Mesendoderm (in vitro differentiated cells): ENCODE results near the gene TM9SF4.
"Not testable (repeated sequence)": the region's sequence is repeated elsewhere in the genome, so short reads cannot be mapped to it uniquely, and the experiment has no call there.

Source experiments
- DNase-seq: peaks from one replicate; pipeline ENCODE4 v3.0.0; 2013
- H2AK5ac ChIP-seq: 2 replicates; pipeline ENCODE4 v1.6.1; 2013; ENCODE audit warnings: low read length, inconsistent platforms
- H2BK120ac ChIP-seq: 2 replicates; pipeline ENCODE4 v1.6.1; 2013; ENCODE audit warnings: low read depth, mild to moderate bottlenecking, low read length, moderate library complexity, mixed read lengths
- H2BK15ac ChIP-seq: replicated peaks from 2 replicates; pipeline ENCODE4 v1.6.1; 2013; ENCODE audit warnings: low read depth, mild to moderate bottlenecking, moderate library complexity
- H2BK5ac ChIP-seq: 2 replicates; pipeline ENCODE4 v1.6.1; 2013; ENCODE audit warnings: low read length, inconsistent platforms
- H3K18ac ChIP-seq: 2 replicates; pipeline ENCODE4 v1.6.1; 2013; ENCODE audit warnings: mild to moderate bottlenecking, low read length, mixed read lengths
- H3K23ac ChIP-seq: one replicate; pipeline ENCODE4 v1.6.1; 2013; ENCODE audit warnings: low read length
- H3K27ac ChIP-seq: 2 replicates; pipeline ENCODE4 v1.5.1; 2013; ENCODE audit warnings: low read depth, mild to moderate bottlenecking, inconsistent platforms, low read length, moderate library complexity
- H3K27me3 ChIP-seq: 2 replicates; pipeline ENCODE4 v1.6.1; 2013; ENCODE audit warnings: low read length, control low read depth, mild to moderate bottlenecking, inconsistent platforms; ENCODE audit not compliant: insufficient read depth, poor library complexity
- H3K36me3 ChIP-seq: 2 replicates; pipeline ENCODE4 v1.6.1; 2013; ENCODE audit warnings: low read length, inconsistent platforms; ENCODE audit not compliant: control insufficient read depth, insufficient read depth
- H3K4ac ChIP-seq: one replicate; pipeline ENCODE4 v1.6.1; 2013; ENCODE audit warnings: low read depth, mild to moderate bottlenecking, low read length, moderate library complexity
- H3K4me1 ChIP-seq: 2 replicates; pipeline ENCODE4 v1.6.1; 2013; ENCODE audit warnings: low read depth, low read length, inconsistent platforms; ENCODE audit not compliant: control insufficient read depth
- H3K4me2 ChIP-seq: 2 replicates; pipeline ENCODE4 v1.6.1; 2013; ENCODE audit warnings: low read length
- H3K4me3 ChIP-seq: 2 replicates; pipeline ENCODE4 v1.5.1; 2013; ENCODE audit warnings: mild to moderate bottlenecking, low read length
- H3K56ac ChIP-seq: one replicate; pipeline ENCODE4 v1.6.1; 2013; ENCODE audit warnings: low read length
- H3K79me1 ChIP-seq: 2 replicates; pipeline ENCODE4 v1.6.1; 2013; ENCODE audit warnings: low read length, inconsistent platforms
- H3K79me2 ChIP-seq: 2 replicates; pipeline ENCODE4 v1.6.1; 2013; ENCODE audit warnings: mild to moderate bottlenecking, low read length; ENCODE audit not compliant: control insufficient read depth, insufficient read depth
- H3K9ac ChIP-seq: 2 replicates; pipeline ENCODE4 v1.6.1; 2013; ENCODE audit warnings: low read length, inconsistent platforms
- H4K5ac ChIP-seq: one replicate; pipeline ENCODE4 v1.6.1; 2013; ENCODE audit warnings: low read length
- H4K8ac ChIP-seq: one replicate; pipeline ENCODE4 v1.6.1; 2013; ENCODE audit warnings: low read depth, mild to moderate bottlenecking, control low read depth, low read length, moderate library complexity
- WGBS: extraction: QIAGEN DNeasy Blood & Tissue Kit; methylation state at CpG from one replicate; pipeline ENCODE4 v1.1.7; 2013; ENCODE audit warnings: low lambda C conversion rate, missing lambda C conversion rate; ENCODE audit not compliant: insufficient coverage; ENCODE audit errors: extremely low coverage; 5-methylcytosine and 5-hydroxymethylcytosine counted together

The TM9SF4 gene

DNA sequence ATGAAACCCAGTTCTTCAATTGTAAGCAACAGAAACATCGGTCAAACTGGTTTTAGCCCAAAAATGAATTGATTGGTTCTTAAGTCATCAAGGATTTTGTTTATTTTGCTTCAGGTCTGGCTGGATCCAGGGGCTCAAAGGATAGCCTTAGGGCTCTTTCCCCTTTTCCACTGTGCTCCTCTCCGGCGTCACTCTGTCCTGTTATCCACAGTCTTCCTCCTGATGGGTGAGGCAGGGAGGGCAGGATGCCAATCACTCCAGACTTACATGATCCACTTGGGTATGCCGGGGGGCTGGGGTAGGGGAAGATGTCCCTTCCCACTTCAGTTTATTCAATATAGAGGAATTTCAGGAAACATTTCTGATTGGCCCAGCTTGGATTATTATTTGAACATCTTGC is 58.0 kb downstream of the TM9SF4 start:
- Histone ChIP-seq H2BK5ac (no peak overlapping the region), H3K4me3 (no peak overlapping the region), H3K18ac (no peak overlapping the region), H3K23ac (no peak overlapping the region), H3K9ac (no peak overlapping the region), H2BK15ac (no peak overlapping the region), H3K4me1 (peaks cover 3% of the 10 kb centered on the region), H3K27me3 (no peaks in the 10 kb centered on the region), H3K36me3 (peaks cover 6% of the 10 kb centered on the region), H3K4me2 (no peak overlapping the region), H4K5ac (no peak overlapping the region), H3K79me2 (no peaks in the 10 kb centered on the region), H3K79me1 (no peaks in the 10 kb centered on the region), H4K8ac (no peak overlapping the region), H3K27ac (no peak overlapping the region), H3K56ac (no peak overlapping the region), H3K4ac (no peak overlapping the region), H2AK5ac (no peak overlapping the region), H2BK120ac (no peak overlapping the region)
- DNase-seq = no peak
- WGBS = no CpG with 5 or more reads among the region's 4 CpGs

DNA sequence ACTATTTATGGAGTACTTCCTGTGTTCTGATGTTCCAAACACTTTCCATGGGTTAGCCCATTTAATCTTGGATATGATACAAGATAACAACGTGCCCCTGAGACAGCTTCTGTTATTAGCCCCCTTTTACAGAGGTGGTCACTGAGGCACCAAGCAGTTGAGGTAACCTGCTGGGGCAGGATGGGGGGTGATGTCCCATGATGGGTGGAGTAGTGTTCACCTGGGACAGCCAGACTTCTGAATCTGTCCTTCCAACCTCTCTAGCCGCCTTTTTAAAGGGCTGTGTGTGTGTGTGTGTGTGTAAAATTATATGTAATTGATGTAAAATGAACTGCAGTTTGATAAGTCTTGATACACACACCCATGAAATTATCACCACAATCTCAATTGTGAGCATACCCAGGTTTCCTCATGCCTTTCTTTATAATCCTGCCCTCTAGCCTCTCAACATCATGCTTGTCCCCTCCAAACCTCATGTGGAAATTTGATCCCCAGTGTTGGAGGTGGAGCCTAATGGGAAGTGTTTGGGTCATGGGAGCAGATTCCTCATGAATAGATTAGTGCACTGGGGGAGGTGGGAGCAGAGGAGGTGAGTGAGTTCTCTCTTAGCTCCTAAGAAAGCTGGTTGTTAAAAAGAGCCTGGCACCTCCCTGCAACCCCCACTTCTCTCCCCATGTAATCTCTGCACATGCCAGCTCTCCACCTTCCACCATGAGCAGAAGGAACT is 58.8 kb downstream of the TM9SF4 start:
- no peak overlapping the region for H2BK5ac ChIP-seq
- no CpG with 5 or more reads among the region's 2 CpGs for WGBS
- H3K18ac ChIP-seq = no peak overlapping the region
- H3K79me1 ChIP-seq = no peaks in the 10 kb centered on the region
- no peak overlapping the region for H3K27ac ChIP-seq
- no peak overlapping the region for H3K4me3 ChIP-seq
- no peak overlapping the region for H3K9ac ChIP-seq
- DNase-seq = peak; percentile 81
- no peak overlapping the region for H4K8ac ChIP-seq
- H3K4ac ChIP-seq = no peak overlapping the region
- no peaks in the 10 kb centered on the region for H3K79me2 ChIP-seq
- H2AK5ac ChIP-seq = no peak overlapping the region
- peak overlapping the region; percentile 19 for H3K56ac ChIP-seq
- H2BK15ac ChIP-seq = no peak overlapping the region
- H4K5ac ChIP-seq = no peak overlapping the region
- H3K23ac ChIP-seq = no peak overlapping the region
- H3K27me3 ChIP-seq = no peaks in the 10 kb centered on the region
- H3K36me3 ChIP-seq = peaks cover 4% of the 10 kb centered on the region
- no peak overlapping the region for H2BK120ac ChIP-seq
- peaks cover 3% of the 10 kb centered on the region for H3K4me1 ChIP-seq
- H3K4me2 ChIP-seq = no peak overlapping the region

DNA sequence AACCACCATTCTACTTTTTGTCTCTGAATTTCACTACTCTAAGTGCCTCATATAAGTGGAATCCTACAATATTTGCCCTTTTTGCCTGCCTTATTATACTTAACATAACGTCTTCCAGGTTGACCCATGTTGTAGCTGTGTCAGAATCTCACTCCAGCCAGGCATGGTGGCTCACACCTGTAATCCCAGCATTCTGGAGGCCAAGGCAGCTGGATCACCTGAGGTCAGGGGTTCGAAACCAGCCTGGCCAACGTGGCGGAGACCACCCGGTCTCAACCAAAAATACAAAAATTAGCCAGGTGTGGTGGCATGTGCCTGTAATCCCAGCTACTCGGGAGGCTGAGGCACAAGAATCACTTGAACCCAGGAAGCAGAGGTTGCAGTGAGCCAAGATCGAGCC is 68.2 kb downstream of the TM9SF4 start:
- DNase-seq, H3K18ac ChIP-seq, H3K4me2 ChIP-seq, H2AK5ac ChIP-seq, H4K8ac ChIP-seq, H3K9ac ChIP-seq, H2BK5ac ChIP-seq, H3K27me3 ChIP-seq, H3K36me3 ChIP-seq, H3K27ac ChIP-seq, H4K5ac ChIP-seq, H3K79me1 ChIP-seq, H3K79me2 ChIP-seq, H3K23ac ChIP-seq, H3K4me1 ChIP-seq, H3K4ac ChIP-seq, H2BK15ac ChIP-seq, H2BK120ac ChIP-seq, H3K56ac ChIP-seq, H3K4me3 ChIP-seq: not testable (repeated sequence)
- no CpG with 5 or more reads among the region's 7 CpGs for WGBS

DNA sequence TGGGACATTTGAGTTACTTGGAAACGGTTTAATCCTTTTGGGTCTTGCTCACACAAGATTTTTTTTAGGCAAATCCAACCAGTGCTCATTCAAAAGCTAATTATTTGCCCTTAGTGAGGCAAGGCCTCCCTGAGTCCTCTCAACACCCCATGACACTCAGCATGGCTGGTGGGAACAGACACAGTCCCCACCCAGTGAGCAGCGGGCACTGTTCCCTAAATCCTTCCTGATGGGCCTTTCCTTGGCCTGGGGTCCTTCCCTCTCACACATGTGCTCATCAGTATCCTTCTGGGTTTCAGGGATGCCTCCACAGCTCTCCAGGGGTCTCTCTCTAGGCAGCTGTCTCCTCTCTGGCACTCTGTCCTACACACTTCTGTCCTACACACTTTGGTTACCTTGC is 70.0 kb downstream of the TM9SF4 start:
- Histone ChIP-seq H2AK5ac (no peak overlapping the region), H3K4me1 (no peaks in the 10 kb centered on the region), H3K18ac (no peak overlapping the region), H3K4me3 (no peak overlapping the region), H3K4me2 (no peak overlapping the region), H2BK120ac (no peak overlapping the region), H3K27ac (no peak overlapping the region), H3K23ac (no peak overlapping the region), H4K5ac (no peak overlapping the region), H3K36me3 (no peaks in the 10 kb centered on the region), H3K56ac (no peak overlapping the region), H3K27me3 (no peaks in the 10 kb centered on the region), H4K8ac (no peak overlapping the region), H3K9ac (no peak overlapping the region), H3K79me2 (no peaks in the 10 kb centered on the region), H2BK15ac (no peak overlapping the region), H3K79me1 (no peaks in the 10 kb centered on the region), H2BK5ac (no peak overlapping the region), H3K4ac (no peak overlapping the region)
- WGBS = no CpG with 5 or more reads among the region's 2 CpGs
- no peak for DNase-seq

DNA sequence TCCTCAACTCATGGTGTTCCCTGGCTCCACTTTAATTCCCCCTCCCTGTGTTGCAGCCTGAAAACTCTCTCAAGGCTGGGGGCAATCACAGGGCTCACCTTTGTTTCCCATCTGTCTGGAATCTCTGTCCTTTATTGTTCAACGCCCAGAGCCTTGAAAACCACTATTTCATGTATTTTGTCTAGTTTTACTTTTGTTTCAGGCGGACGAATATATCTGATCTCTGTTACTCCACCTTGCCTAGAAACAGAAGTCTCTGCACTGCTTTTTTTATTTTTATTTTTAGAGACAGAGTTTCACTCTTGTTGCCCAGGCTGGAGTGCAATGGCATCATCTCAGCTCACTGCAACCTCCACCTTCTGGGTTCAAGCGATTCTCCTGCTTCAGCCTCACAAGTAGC is 70.4 kb downstream of the TM9SF4 start:
- no peak overlapping the region for H3K4ac ChIP-seq
- no peak overlapping the region for H4K8ac ChIP-seq
- no peak overlapping the region for H3K27ac ChIP-seq
- no peak overlapping the region for H4K5ac ChIP-seq
- H2AK5ac ChIP-seq = no peak overlapping the region
- no peaks in the 10 kb centered on the region for H3K79me2 ChIP-seq
- H2BK120ac ChIP-seq = no peak overlapping the region
- H3K4me2 ChIP-seq = no peak overlapping the region
- no peak overlapping the region for H3K18ac ChIP-seq
- no CpG with 5 or more reads among the region's 4 CpGs for WGBS
- no peaks in the 10 kb centered on the region for H3K4me1 ChIP-seq
- no peak overlapping the region for H3K9ac ChIP-seq
- H3K4me3 ChIP-seq = no peak overlapping the region
- H3K79me1 ChIP-seq = no peaks in the 10 kb centered on the region
- DNase-seq = no peak
- no peak overlapping the region for H2BK15ac ChIP-seq
- no peak overlapping the region for H3K23ac ChIP-seq
- no peaks in the 10 kb centered on the region for H3K27me3 ChIP-seq
- H3K36me3 ChIP-seq = no peaks in the 10 kb centered on the region
- H2BK5ac ChIP-seq = no peak overlapping the region
- no peak overlapping the region for H3K56ac ChIP-seq

GRCh38 chr20:32181606-32182005 is 72.1 kb downstream of the TM9SF4 start:
- WGBS = no CpG with 5 or more reads among the region's 2 CpGs
- no peak overlapping the region for H3K4me2 ChIP-seq
- H2BK15ac ChIP-seq = no peak overlapping the region
- H3K4me1 ChIP-seq = no peaks in the 10 kb centered on the region
- H2BK5ac ChIP-seq = no peak overlapping the region
- H2BK120ac ChIP-seq = no peak overlapping the region
- no peak overlapping the region for H3K27ac ChIP-seq
- no peaks in the 10 kb centered on the region for H3K79me1 ChIP-seq
- no peak overlapping the region for H2AK5ac ChIP-seq
- H3K27me3 ChIP-seq = no peaks in the 10 kb centered on the region
- H3K9ac ChIP-seq = no peak overlapping the region
- H3K4me3 ChIP-seq = no peak overlapping the region
- H4K8ac ChIP-seq = no peak overlapping the region
- H3K36me3 ChIP-seq = no peaks in the 10 kb centered on the region
- H3K4ac ChIP-seq = no peak overlapping the region
- H3K23ac ChIP-seq = no peak overlapping the region
- H3K79me2 ChIP-seq = no peaks in the 10 kb centered on the region
- H3K18ac ChIP-seq = no peak overlapping the region
- H3K56ac ChIP-seq = no peak overlapping the region
- DNase-seq = no peak
- H4K5ac ChIP-seq = no peak overlapping the region
